K562 (cell line): ENCODE data around the gene VANGL1. TPM values are rescaled to one million over a fixed set of nuclear protein-coding genes. Genes with fewer than 3 reads are reported as not detected.

ENCODE experiments used
- ATAC-seq: fragments of 200-7000 bp; cut with Tn5 transposase; 3 replicates; pipeline ENCODE4 v1.9.1; 2020; ENCODE audit warnings: moderate library complexity
- BruUV-seq: library from RNA; stranded (reverse); fragments of 400-500 nt; replicated peaks from 2 replicates; lab custom pipeline; 2021; lab: Mats Ljungman, UMichigan
- CTCF ChIA-PET: fragments of 300-600 bp; formaldehyde crosslinking; extraction: SDS; loops from one replicate; lab custom pipeline; 2021; ENCODE audit warnings: low intra/inter-chr PET ratio; lab: Yijun Ruan, JAX
- POLR2A ChIA-PET: fragments of 300-600, 350-650 bp; sonication (Branson Sonifier 250); formaldehyde crosslinking; extraction: SDS; loops from one replicate; lab custom pipeline; 2021; ENCODE audit warnings: antibody characterized with exemption, inconsistent platforms; lab: Yijun Ruan, JAX
- DNase-seq, 4 experiments: peaks; one replicate each; pipeline versions ENCODE4 v3.0.0 to v3.0.0-alpha.2; 2011 to 2018; ENCODE audit warnings: low spot score in 3 of 4, mixed read lengths in 3 of 4; ENCODE audit errors: extremely low read depth in 1 of 4
- FAIRE-seq: peaks from 2 replicates; lab custom pipeline; 2011; peaks lifted over from hg19 to GRCh38; lab: Jason Lieb, UNC
- H2AFZ ChIP-seq: 2 replicates; pipeline ENCODE4 v1.6.0; 2011; ENCODE audit warnings: low read depth, low read length, control low read depth, inconsistent platforms
- H3K27ac ChIP-seq: fragments of 200-600 bp; 3 replicates; pipeline ENCODE4 v1.8.0; 2011; ENCODE audit warnings: low read depth, mild to moderate bottlenecking, control low read depth, inconsistent platforms, low read length, moderate library complexity, mixed read lengths; ENCODE audit errors: extremely low read depth
- H3K27me3 ChIP-seq, 2 experiments: fragments of 300-600 bp in 1 of 2; 2 replicates in 1 of 2; 3 replicates in 1 of 2; pipeline versions ENCODE4 v1.6.0 to v1.8.0; 2011; ENCODE audit warnings: inconsistent platforms in 2 of 2, low read length in 2 of 2, mild to moderate bottlenecking in 1 of 2, mixed read lengths in 1 of 2, moderate library complexity in 1 of 2; ENCODE audit not compliant: control insufficient read depth in 2 of 2, insufficient read depth in 2 of 2
- H3K36me3 ChIP-seq: fragments of 300-600 bp; 3 replicates; pipeline ENCODE4 v1.8.0; 2011; ENCODE audit warnings: mild to moderate bottlenecking, low read length, inconsistent platforms; ENCODE audit not compliant: control insufficient read depth, insufficient read depth
- H3K4me1 ChIP-seq, 2 experiments: fragments of 200-600 bp in 1 of 2; replicated peaks in 1 of 2; 2 replicates in 1 of 2; 3 replicates in 1 of 2; pipeline versions ENCODE4 v1.5.1 to v1.8.0; 2011; ENCODE audit warnings: inconsistent platforms in 2 of 2, low read length in 2 of 2, mild to moderate bottlenecking in 1 of 2, mixed read lengths in 1 of 2, moderate library complexity in 1 of 2; ENCODE audit not compliant: control insufficient read depth in 2 of 2, insufficient read depth in 2 of 2
- H3K4me2 ChIP-seq: 2 replicates; pipeline ENCODE4 v1.6.1; 2011; ENCODE audit warnings: low read length, control low read depth, inconsistent platforms, mixed read lengths; ENCODE audit not compliant: insufficient read depth
- H3K4me3 ChIP-seq: fragments of 200-600 bp; sonication (generic), shearing (Covaris generic); 2 replicates; pipeline ENCODE4 v1.5.1; 2016; ENCODE audit warnings: control low read depth, inconsistent platforms
- H3K79me2 ChIP-seq: fragments of 200-600 bp; 3 replicates; pipeline ENCODE4 v1.8.0; 2011; ENCODE audit warnings: low read length, inconsistent platforms; ENCODE audit not compliant: control insufficient read depth, insufficient read depth
- H3K9ac ChIP-seq, 2 experiments: 2 replicates each; pipeline versions ENCODE4 v1.6.0 to v1.6.1; 2011; ENCODE audit warnings: low read depth in 2 of 2, low read length in 2 of 2, control low read depth in 1 of 2, inconsistent platforms in 1 of 2, mild to moderate bottlenecking in 1 of 2, mixed read lengths in 1 of 2; ENCODE audit not compliant: insufficient read depth in 1 of 2
- H3K9me1 ChIP-seq: one replicate; pipeline ENCODE4 v1.6.0; 2011; ENCODE audit warnings: inconsistent platforms, mild to moderate bottlenecking, low read length, moderate library complexity; ENCODE audit not compliant: control insufficient read depth, insufficient read depth
- H3K9me3 ChIP-seq: replicated peaks from 2 replicates; pipeline ENCODE4 v1.5.1; 2011; ENCODE audit warnings: low read depth, low read length, inconsistent platforms; ENCODE audit not compliant: control insufficient read depth, insufficient read depth
- H4K20me1 ChIP-seq: replicated peaks from 2 replicates; pipeline ENCODE4 v1.6.1; 2011; ENCODE audit warnings: low read length, inconsistent platforms, mixed read lengths; ENCODE audit not compliant: control insufficient read depth, insufficient read depth
- ARID2 ChIP-seq: fragments of 450-650 bp; IDR thresholded peaks from 2 replicates; pipeline ENCODE4 v1.6.1; 2017; ENCODE audit warnings: antibody characterized with exemption, mild to moderate bottlenecking
- CGGBP1 ChIP-seq: fragments of 250-450 bp; sonication (Bioruptor Pico); IDR thresholded peaks from 2 replicates; pipeline ENCODE4 v1.9.0; 2021; ENCODE audit warnings: mild to moderate bottlenecking
- COPS2 ChIP-seq: fragments of 450-650 bp; conservative IDR thresholded peaks from 2 replicates; pipeline ENCODE4 v1.6.1; 2016; ENCODE audit warnings: mild to moderate bottlenecking, moderate library complexity
- ESRRB ChIP-seq: fragments of 250-450 bp; sonication (Bioruptor Pico); IDR thresholded peaks from 2 replicates; pipeline ENCODE4 v1.5.0; 2020; ENCODE audit warnings: mild to moderate bottlenecking, moderate library complexity, borderline replicate concordance
- GTF2A2 ChIP-seq: IDR thresholded peaks from 2 replicates; pipeline ENCODE4 v1.6.1; 2016; ENCODE audit warnings: mild to moderate bottlenecking, missing genetic modification characterization, missing compliant biosample characterization
- IRF9 ChIP-seq: fragments of 450-650 bp; IDR thresholded peaks from 2 replicates; pipeline ENCODE4 v1.6.1; 2016; ENCODE audit warnings: missing biosample characterization, missing genetic modification characterization
- KLF6 ChIP-seq: fragments of 250-450 bp; sonication (Bioruptor Pico); IDR thresholded peaks from 2 replicates; pipeline ENCODE4 v1.4.0; 2020; ENCODE audit warnings: mild to moderate bottlenecking, moderate library complexity, borderline replicate concordance
- MCM5 ChIP-seq: fragments of 450-650 bp; IDR thresholded peaks from 2 replicates; pipeline ENCODE4 v1.6.1; 2016; ENCODE audit warnings: low read depth
- PCBP1 ChIP-seq: fragments of 200-400 bp; formaldehyde crosslinking; IDR thresholded peaks from 2 replicates; pipeline ENCODE4 v1.6.1; 2018; ENCODE audit warnings: mild to moderate bottlenecking, low read depth, low read length; ENCODE audit not compliant: poor library complexity, severe bottlenecking
- POLR2H ChIP-seq: IDR thresholded peaks from 2 replicates; pipeline ENCODE4 v1.6.1; 2016; ENCODE audit warnings: missing genetic modification characterization, low read depth, mild to moderate bottlenecking, control low read depth, missing compliant biosample characterization, moderate library complexity
- RBBP5 ChIP-seq: fragments of 200-600 bp; sonication (generic); IDR thresholded peaks from 2 replicates; pipeline ENCODE4 v1.6.1; 2012; ENCODE audit warnings: borderline replicate concordance, mild to moderate bottlenecking, low read length, control low read depth, inconsistent platforms; ENCODE audit not compliant: insufficient read depth, poor library complexity, severe bottlenecking
- SMC3 ChIP-seq: conservative IDR thresholded peaks from 2 replicates; pipeline ENCODE4 v1.6.1; 2011; ENCODE audit warnings: low read depth, low read length, improper control_type of control experiment; ENCODE audit not compliant: insufficient read depth
- ZBTB34 ChIP-seq: fragments of 250-450 bp; sonication (Bioruptor Pico); IDR thresholded peaks from 2 replicates; pipeline ENCODE4 v1.8.0; 2021; ENCODE audit warnings: mild to moderate bottlenecking, moderate library complexity
- ZNF121 ChIP-seq: sonication (generic); formaldehyde crosslinking; conservative IDR thresholded peaks from 2 replicates; pipeline ENCODE4 v1.8.0; 2022; ENCODE audit warnings: missing genetic modification reagents
- ZNF699 ChIP-seq: fragments of 250-450 bp; sonication (Bioruptor Pico); IDR thresholded peaks from 2 replicates; pipeline ENCODE4 v1.8.0; 2021; ENCODE audit warnings: mild to moderate bottlenecking, moderate library complexity; ENCODE audit not compliant: insufficient replicate concordance
- WGBS: fragments of 100-300 bp; shearing (Covaris generic); methylation state at CpG from one replicate; pipeline ENCODE4 v1.1.6; 2016; ENCODE audit warnings: low coverage, mixed read lengths; ENCODE audit not compliant: insufficient coverage; ENCODE audit errors: missing lambda C conversion rate; 5-methylcytosine and 5-hydroxymethylcytosine counted together
- in situ Hi-C: fragments of 300-500 bp; cut with MboI; formaldehyde crosslinking; loops from 4 replicates; pipeline ENCODE4 v1.15.0; 2018; ENCODE audit warnings: inconsistent platforms, mixed read lengths
- intact Hi-C: fragments of 100-400 bp; cut with micrococcal nuclease; formaldehyde crosslinking; loops from 2 replicates; pipeline ENCODE4 v1.14.2; 2022
- polyA plus RNA-seq, 8 experiments: library from polyadenylated mRNA; depleted of rRNA in 4 of 8; stranded (reverse) in 5 of 8; unstranded in 3 of 8; fragments of >200 nt; fragmentation: Nextera tagmentation in 2 of 8; fragmentation: Illumina TruSeq in 1 of 8; extraction: Ambion mirVana in 2 of 8; extraction: Trizol in 1 of 8; gene quantifications; 2 replicates each; pipeline versions ENCODE4 v1.2.1 to v1.2.3, GENCODE V29; 2011 to 2014; ENCODE audit warnings: inconsistent platforms in 1 of 8, missing spikeins in 1 of 8
- total RNA-seq, 7 experiments: library from RNA; depleted of rRNA in 6 of 7; stranded (reverse); fragments of >200 nt in 6 of 7; fragmentation: Illumina TruSeq in 2 of 7; extraction: Trizol in 2 of 7; gene quantifications; 2 replicates each; pipeline versions ENCODE4 v1.2.1 to v1.2.3, GENCODE V29; 2011 to 2021; ENCODE audit warnings: low replicate concordance in 1 of 7

VANGL1 gene
- total and polyA plus RNA-seq, 9 of the 15 experiments (the other 6 are each of a cell fraction or from before 2014, with no cell fraction given) = 0.90 to 12.8 (median 9.6) TPM

GRCh38 chr1:115697619-115698018, 55.8 kb downstream of the VANGL1 start (continued):
- TF ChIP-seq ZBTB34 (CRISPR knock-in tag) = no peak
- no peak for TF ChIP-seq COPS2
- TF ChIP-seq PCBP1 = no peak
- no peak for TF ChIP-seq ESRRB
- no peak for TF ChIP-seq IRF9
- TF ChIP-seq ZNF121 (CRISPR knock-in tag) = no peak
- TF ChIP-seq CGGBP1 (CRISPR knock-in tag) = no peak

GRCh38 chr1:115701090-115701489, 59.3 kb downstream of the VANGL1 start:
- Histone ChIP-seq H3K4me3 (no peak overlapping the region), H3K4me1 (no peaks in the 10 kb centered on the region), H3K9me1 (no peaks in the 10 kb centered on the region), H3K27me3 (peaks cover 3 to 8% of the 10 kb centered on the region in 2 experiments; a peak in 3 of 5 replicates), H3K79me2 (no peaks in the 10 kb centered on the region), H3K27ac (no peak overlapping the region), H2AFZ (no peak overlapping the region), H3K4me2 (no peak overlapping the region), H4K20me1 (no peaks in the 10 kb centered on the region; the same call in 1 of the 2 replicates), H3K9ac (no peak overlapping the region), H3K9me3 (no peaks in the 10 kb centered on the region), H3K36me3 (no peaks in the 10 kb centered on the region)
- FAIRE-seq (no peak), ATAC-seq (no peak), DNase-seq (no peak)
- TF ChIP-seq POLR2H (tag) = no peak
- TF ChIP-seq SMC3 = no peak
- TF ChIP-seq GTF2A2 (tag) = no peak
- no peak for TF ChIP-seq ZNF699
- TF ChIP-seq KLF6 (CRISPR knock-in tag) = no peak
- no peak for TF ChIP-seq ARID2
- no peak for TF ChIP-seq RBBP5
- TF ChIP-seq MCM5 = no peak
- in situ Hi-C loops (no loop called here), intact Hi-C loops (no loop called here)
- no TSS peak for BruUV-seq
- POLR2A ChIA-PET = interaction anchor here (0.9 to 1.0 kb wide), 2 partner anchors 10 to 50 kb away, joined by 3 read pairs; no protein-coding TSS in a partner anchor
- CTCF ChIA-PET = no interaction called here
- WGBS = 0% methylated on average over 3 of the region's 3 CpGs
